HG03135 (cell line): Measurements from ENCODE around the gene PCDH9.
"Not testable (repeated sequence)": the region's sequence is repeated elsewhere in the genome, so short reads cannot be mapped to it uniquely, and the experiment has no call there.

Experiments used
- ATAC-seq: cut with Tn5 transposase; IDR thresholded peaks from one replicate; pipeline ENCODE4 v1.9.1; 2021; ENCODE audit warnings: mild to moderate bottlenecking, moderate library complexity; ENCODE audit not compliant: unreplicated experiment

Gene PCDH9

GRCh38 chr13:66634384-66634783, 595.8 kb downstream of the PCDH9 start:
- ATAC-seq, result no peak

- ATAC-seq, result no peak
Observed at GRCh38 chr13:66627512-66627911, 602.6 kb downstream of the PCDH9 start.

- no peak for ATAC-seq
Observed at GRCh38 chr13:66624302-66624701, 605.8 kb downstream of the PCDH9 start.

DNA sequence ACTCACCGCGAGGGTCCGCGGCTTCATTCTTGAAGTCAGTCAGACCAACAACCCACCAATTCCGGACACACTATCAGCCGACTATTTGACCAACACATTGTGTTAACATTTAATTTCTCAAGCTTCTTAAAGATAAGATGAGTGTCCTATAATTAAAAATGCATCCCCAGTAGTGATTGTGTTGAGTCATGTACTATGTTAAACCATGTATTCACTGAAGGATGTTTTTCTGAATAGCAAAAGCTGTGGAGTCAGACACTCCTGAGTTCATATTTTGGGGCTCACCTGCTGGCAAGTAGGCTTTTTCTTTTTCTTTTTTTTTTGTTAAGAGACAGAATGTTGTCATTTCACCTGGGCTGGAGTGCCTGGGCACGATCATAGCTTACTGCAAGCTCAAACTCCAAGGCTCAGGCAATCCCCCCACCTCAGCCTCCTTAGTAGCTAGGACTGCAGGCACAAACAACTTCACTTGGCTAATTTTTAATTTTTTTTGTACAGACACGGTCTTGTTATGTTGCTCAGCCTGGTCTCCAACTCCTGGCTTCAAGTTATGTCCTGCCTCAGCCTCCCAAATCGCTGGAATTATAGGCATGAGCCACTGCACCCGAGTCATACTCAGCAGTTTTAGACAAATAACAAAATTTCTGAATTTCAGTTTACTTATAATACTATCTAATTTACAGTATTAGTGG, 606.9 kb downstream of the PCDH9 start:
- no peak for ATAC-seq

- ATAC-seq, result not testable (repeated sequence)
Observed at GRCh38 chr13:66621906-66622447, 608.2 kb downstream of the PCDH9 start.

DNA sequence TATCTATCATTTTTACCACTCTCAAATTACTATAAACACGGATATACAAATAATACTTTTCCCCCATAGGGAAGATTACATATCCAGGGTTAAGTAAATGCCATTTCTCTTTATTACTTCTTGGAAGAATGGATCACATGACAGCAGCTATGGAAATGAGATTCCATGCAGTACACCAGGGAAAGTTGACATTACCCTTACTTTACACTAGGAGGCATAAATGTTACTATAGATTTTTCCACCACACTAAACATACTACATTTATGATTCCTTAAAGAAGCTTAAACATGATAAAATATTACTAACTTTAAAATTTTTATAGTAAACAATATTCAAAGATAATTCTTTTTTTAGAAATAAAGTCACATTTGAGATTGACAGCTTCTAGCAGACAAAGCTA, 611.4 kb downstream of the PCDH9 start:
- ATAC-seq, result no peak

DNA sequence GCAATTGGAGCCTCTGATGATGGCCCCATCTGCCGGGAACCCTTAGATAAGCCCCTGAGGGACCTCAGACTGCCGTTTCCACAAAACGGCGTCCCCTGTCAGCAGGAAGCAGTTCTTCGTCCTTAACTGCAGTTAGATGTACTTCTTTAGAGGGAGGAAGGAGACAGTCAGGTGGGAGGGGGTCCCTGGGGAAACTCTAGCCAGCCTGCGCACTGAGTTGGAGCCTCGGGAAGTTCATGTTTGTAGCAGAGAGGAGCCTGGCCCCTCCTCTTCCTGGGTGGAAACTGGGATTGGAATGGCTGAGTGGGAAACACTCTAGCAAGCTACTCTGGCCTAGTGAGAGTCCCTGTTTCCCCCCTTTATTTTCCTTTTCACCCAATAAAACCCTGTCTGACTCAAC, 612.4 kb downstream of the PCDH9 start:
- ATAC-seq, result no peak

DNA sequence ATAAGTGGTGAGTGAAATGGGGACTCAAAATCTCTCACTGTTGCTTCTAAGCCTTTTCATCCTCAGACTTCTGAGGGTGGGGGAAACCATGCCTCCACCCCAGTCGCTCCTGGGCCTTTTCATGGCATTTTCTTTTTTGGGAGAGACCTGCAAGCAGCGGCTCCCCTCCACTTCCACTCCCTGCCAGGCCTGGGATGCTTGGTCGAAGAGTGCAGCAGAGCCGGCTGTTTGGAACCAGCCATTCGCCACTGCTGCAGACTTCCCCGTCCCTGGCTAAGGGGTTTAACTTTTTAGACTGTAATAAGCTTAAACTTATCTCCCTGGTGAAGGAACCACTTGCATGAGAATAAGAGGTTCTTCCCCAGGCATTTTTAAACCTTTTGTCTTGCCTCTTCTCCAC, 617.2 kb downstream of the PCDH9 start:
- no peak for ATAC-seq

GRCh38 chr13:66586489-66586888, 643.6 kb downstream of the PCDH9 start:
- ATAC-seq, result no peak

- ATAC-seq, result no peak
Observed at GRCh38 chr13:66585669-66586203, 644.4 kb downstream of the PCDH9 start.

DNA sequence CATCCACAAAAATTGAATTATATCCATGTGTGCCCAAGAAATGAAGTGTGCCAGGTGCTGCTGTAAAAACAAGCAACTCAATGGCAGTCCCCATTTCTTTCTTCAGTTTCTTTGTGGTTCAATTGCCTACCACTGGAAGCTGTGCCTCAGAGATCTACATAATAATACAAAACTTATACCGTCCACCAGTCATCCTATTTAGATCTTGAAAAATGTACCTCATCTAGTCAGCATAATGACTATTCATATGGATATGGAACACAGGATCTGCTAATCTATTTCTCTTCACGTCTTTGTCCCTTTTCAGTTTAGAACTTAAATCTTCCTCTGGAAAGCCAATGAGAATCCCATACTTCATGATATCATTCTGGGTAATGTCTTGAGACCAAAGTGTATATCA, 648.5 kb downstream of the PCDH9 start:
- no peak for ATAC-seq

- ATAC-seq, result no peak
Observed at GRCh38 chr13:66578305-66578704, 651.8 kb downstream of the PCDH9 start.

GRCh38 chr13:66577358-66577757, 652.8 kb downstream of the PCDH9 start:
- no peak for ATAC-seq

DNA sequence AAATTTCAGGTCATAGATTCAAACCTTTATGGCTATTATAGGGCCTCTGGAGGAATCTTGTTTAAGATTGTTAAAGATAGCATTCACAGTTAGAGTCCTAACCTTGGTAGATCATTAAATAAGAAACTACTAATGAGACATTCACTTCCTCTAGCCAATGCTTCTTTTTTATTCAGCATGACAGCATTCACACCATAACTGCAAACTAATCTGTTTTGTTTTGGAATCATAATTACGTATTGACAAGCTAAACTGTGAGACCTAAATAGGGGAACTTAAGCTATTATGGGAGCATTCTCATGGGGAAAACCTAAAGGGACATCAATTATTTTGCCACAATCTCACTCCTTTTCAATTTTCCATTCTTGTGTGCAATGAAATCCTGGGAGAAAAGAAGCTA, 653.8 kb downstream of the PCDH9 start:
- no peak for ATAC-seq

DNA sequence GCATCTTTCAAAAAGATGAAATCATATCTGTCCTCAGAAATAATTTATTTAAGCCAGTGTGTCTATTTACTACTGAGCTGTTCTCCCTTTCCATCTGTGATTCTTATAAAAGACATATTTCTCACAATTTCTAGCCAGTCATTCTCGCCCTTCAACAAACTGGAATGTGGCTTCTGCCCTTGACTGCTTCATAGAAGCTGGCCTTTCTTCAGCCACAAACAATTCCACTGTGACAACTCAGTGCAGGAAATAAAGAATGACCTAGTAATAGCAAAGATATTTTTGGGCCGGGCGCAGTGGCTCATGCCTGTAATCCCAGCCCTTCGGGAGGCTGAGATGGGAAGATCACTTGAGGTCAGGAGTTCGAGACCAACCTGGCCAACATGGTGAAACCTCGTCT, 655.5 kb downstream of the PCDH9 start:
- ATAC-seq, result no peak

- ATAC-seq, result no peak
Observed at GRCh38 chr13:66567899-66568612, 662.1 kb downstream of the PCDH9 start.

- ATAC-seq, result no peak
Observed at GRCh38 chr13:66565279-66565678, 664.9 kb downstream of the PCDH9 start.

DNA sequence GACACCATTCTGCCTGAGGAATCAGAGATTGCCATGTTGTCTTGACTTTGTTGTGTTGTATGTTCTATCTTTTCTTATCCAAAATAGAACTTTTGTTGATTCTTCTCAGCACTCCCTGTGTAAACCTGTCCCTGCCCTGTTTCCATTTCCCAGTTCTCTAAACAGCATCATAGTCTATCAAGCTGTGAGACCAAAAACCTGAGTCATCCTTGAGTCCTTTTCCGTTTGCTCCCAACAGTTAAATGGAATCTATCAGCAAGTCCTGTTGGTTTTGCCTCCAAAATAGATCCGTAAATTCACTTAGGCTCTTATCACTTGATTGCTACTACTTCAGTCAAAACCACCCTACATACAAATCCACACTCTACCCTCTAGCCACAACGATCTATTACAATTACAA, 667.1 kb downstream of the PCDH9 start:
- ATAC-seq, result no peak

- ATAC-seq, result no peak
Observed at GRCh38 chr13:66562054-66562453, 668.1 kb downstream of the PCDH9 start.

DNA sequence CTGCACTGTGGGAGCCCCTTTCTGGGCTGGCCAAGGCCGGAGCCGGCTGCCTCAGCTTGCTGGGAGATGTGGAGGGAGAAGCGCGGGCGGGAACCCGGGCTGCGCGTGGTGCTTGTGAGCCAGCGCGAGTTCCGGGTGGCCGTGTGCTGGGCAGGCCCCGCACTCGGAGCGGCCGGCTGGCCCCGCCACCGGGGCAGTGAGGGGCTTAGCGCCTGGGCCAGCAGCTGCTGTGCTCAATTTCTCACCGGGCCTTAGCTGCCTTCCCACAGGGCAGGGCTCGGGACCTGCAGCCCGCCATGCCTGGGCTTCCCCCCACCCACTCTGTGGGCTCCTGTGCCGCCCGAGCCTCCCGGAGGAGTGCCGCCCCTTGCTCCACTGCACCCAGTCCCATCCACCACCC, 669.1 kb downstream of the PCDH9 start:
- ATAC-seq, result no peak

DNA sequence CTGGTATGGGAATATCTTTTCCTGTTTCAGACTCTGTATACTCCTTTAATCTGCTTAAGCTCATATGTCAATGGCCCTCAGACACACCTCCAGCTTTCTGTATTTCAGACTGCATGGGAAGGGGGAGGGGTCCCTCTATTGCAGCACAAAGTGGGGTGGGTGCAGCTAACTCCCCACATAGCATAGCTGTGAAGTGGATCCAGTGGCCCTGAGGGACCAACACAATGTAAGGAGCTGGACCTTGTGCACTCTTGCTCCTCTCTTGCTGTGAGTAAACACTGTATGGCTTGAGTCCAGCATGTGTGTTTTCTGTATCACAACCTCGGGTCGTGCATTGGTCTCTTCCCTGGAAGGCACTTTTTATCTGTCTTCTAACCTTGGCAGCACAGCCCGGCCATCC, 669.9 kb downstream of the PCDH9 start:
- ATAC-seq, result no peak

DNA sequence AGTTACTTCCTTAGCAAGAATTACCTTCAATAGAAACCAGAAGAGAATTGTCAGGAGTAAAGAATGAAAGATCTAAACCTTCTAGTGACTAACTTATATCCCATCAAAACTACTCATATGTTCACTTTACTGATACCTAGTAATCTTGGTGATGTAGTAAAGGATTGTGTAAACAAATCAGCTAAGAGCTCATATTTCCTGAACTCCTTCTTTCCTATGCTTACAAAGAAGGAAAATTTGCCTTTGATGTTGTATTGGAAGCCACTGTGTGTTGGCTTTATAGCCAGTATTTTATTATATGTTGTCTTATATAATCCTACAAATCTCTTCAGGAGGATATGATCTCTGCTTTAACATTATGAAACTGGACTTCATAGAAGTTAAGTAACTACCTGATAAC, 671.0 kb downstream of the PCDH9 start:
- no peak for ATAC-seq
